Right cardiac atrium (tissue), 5 donors: ENCODE results near the gene CDH22. TPM values are rescaled to one million over a fixed set of nuclear protein-coding genes. Genes with fewer than 3 reads are reported as not detected.

Experiments used
- ATAC-seq, 2 donors: fragments of 200-7000 bp; cut with Tn5 transposase; one replicate each; pipeline versions ENCODE4 v1.8.0 to v1.9.1; 2020; ENCODE audit warnings: moderate library complexity in 2 of 2, mild to moderate bottlenecking in 1 of 2
- DNase-seq, 3 donors: peaks; one replicate each; pipeline ENCODE4 v3.0.0-alpha.2; 2020
- H3K27ac ChIP-seq: one replicate; pipeline ENCODE4 v1.5.1; 2013; ENCODE audit warnings: mild to moderate bottlenecking, low read length, control low read depth, moderate library complexity
- H3K27me3 ChIP-seq: one replicate; pipeline ENCODE4 v1.6.1; 2013; ENCODE audit not compliant: control insufficient read depth, insufficient read depth
- H3K4me1 ChIP-seq: one replicate; pipeline ENCODE4 v1.6.1; 2013; ENCODE audit warnings: low read length; ENCODE audit not compliant: control insufficient read depth, insufficient read depth
- H3K4me3 ChIP-seq: one replicate; pipeline ENCODE4 v1.5.1; 2013; ENCODE audit warnings: low read length, control low read depth
- H3K9me3 ChIP-seq: one replicate; pipeline ENCODE4 v1.6.1; 2013; ENCODE audit warnings: low read length; ENCODE audit not compliant: control insufficient read depth
- WGBS: extraction: QIAGEN DNeasy Blood & Tissue Kit; methylation state at CpG from one replicate; pipeline ENCODE4 v1.1.7; 2013; 5-methylcytosine and 5-hydroxymethylcytosine counted together
- intact Hi-C, 4 donors: fragments of 100-400 bp; cut with DNase I; formaldehyde crosslinking; loops; one replicate each; pipeline versions ENCODE4 v1.11.0 to v1.14.0; 2022 to 2023
- polyA plus RNA-seq: library from polyadenylated mRNA; stranded (reverse); fragments of 200-250 nt; gene quantifications from one replicate; pipeline ENCODE4 v1.2.3, GENCODE V29; 2013
- total RNA-seq, 4 donors: library from RNA; stranded (reverse); fragmentation: NEBNext Ultra II Directional; extraction: Animal tissue kit (Norgen Biotek cat#: 25700); gene quantifications; one replicate each; pipeline ENCODE4 v1.2.1, GENCODE V29; 2021
- donor health status: healthy with polysubstance abuse.
- donor health status: DM: no; HTN: yes; CAD: no.
- donor health status: DM: no; HTN: no; CAD: no.
- donor health status: DM: no; HTN: yes; CAD: no; lungs with severe emphysema.
- donor health status: DM: yes; HTN: yes; CAD: no.

Gene CDH22
- total and polyA plus RNA-seq, 5 donors = 1.6 to 7.0 (median 4.0) TPM

- no peaks in the 10 kb centered on the region for H3K27me3 ChIP-seq
These were observed 141.2 kb downstream of the CDH22 start for GRCh38 chr20:46167080-46167479.

GRCh38 chr20:46164254-46164653, 144.0 kb downstream of the CDH22 start:
- 61% methylated on average over 7 of the region's 7 CpGs for WGBS
- intact Hi-C loops = no loop called here
- H3K27ac ChIP-seq = no peak overlapping the region
- no peak for ATAC-seq
- H3K4me1 ChIP-seq = no peaks in the 10 kb centered on the region
- H3K9me3 ChIP-seq = no peaks in the 10 kb centered on the region
- H3K4me3 ChIP-seq = no peak overlapping the region
- H3K27me3 ChIP-seq = no peaks in the 10 kb centered on the region
- DNase-seq = no peak

More at GRCh38 chr20:46167080-46167479, 141.2 kb downstream of the CDH22 start:
- ATAC-seq (no peak), DNase-seq (no peak)
- Histone ChIP-seq H3K4me1 (no peaks in the 10 kb centered on the region), H3K27ac (no peak overlapping the region), H3K4me3 (no peak overlapping the region), H3K9me3 (no peaks in the 10 kb centered on the region)
- intact Hi-C loops = no loop called here

GRCh38 chr20:46161921-46162320, 146.4 kb downstream of the CDH22 start:
- intact Hi-C loops = no loop called here
- WGBS = 79% methylated on average over 1 of the region's 1 CpG
- H3K27me3 ChIP-seq = no peaks in the 10 kb centered on the region
- no peak for ATAC-seq
- H3K9me3 ChIP-seq = no peaks in the 10 kb centered on the region
- no peaks in the 10 kb centered on the region for H3K4me1 ChIP-seq
- H3K27ac ChIP-seq = no peak overlapping the region
- no peak for DNase-seq
- H3K4me3 ChIP-seq = no peak overlapping the region

- no peak for ATAC-seq
- Histone ChIP-seq H3K9me3 (no peaks in the 10 kb centered on the region), H3K27ac (no peak overlapping the region), H3K4me3 (no peak overlapping the region), H3K27me3 (no peaks in the 10 kb centered on the region), H3K4me1 (no peaks in the 10 kb centered on the region)
- 58% methylated on average over 5 of the region's 5 CpGs for WGBS
- intact Hi-C loops = no loop called here
- no peak for DNase-seq
These were observed 147.6 kb downstream of the CDH22 start for GRCh38 chr20:46160661-46161060.

GRCh38 chr20:46159101-46159897, 149.0 kb downstream of the CDH22 start:
- Histone ChIP-seq H3K27me3 (no peaks in the 10 kb centered on the region), H3K4me1 (no peaks in the 10 kb centered on the region), H3K9me3 (no peaks in the 10 kb centered on the region), H3K27ac (no peak overlapping the region), H3K4me3 (no peak overlapping the region)
- DNase-seq = no peak
- ATAC-seq = no peak
- WGBS = 62% methylated on average over 7 of the region's 7 CpGs
- intact Hi-C loops = no loop called here

- H3K9me3 ChIP-seq = no peaks in the 10 kb centered on the region
- no peak overlapping the region for H3K4me3 ChIP-seq
- ATAC-seq (no peak), DNase-seq (no peak)
- no peak overlapping the region for H3K27ac ChIP-seq
- H3K27me3 ChIP-seq = no peaks in the 10 kb centered on the region
- WGBS = 31% methylated on average over 5 of the region's 5 CpGs
- intact Hi-C loops = no loop called here
- no peaks in the 10 kb centered on the region for H3K4me1 ChIP-seq
These were observed 149.8 kb downstream of the CDH22 start for GRCh38 chr20:46158476-46158987.

GRCh38 chr20:46157625-46158024, 150.7 kb downstream of the CDH22 start:
- intact Hi-C loops = no loop called here
- H3K27me3 ChIP-seq = no peaks in the 10 kb centered on the region

GRCh38 chr20:46157076-46157592, 151.2 kb downstream of the CDH22 start:
- Histone ChIP-seq H3K9me3 (no peaks in the 10 kb centered on the region), H3K27ac (no peak overlapping the region), H3K27me3 (no peaks in the 10 kb centered on the region), H3K4me3 (no peak overlapping the region), H3K4me1 (no peaks in the 10 kb centered on the region)
- WGBS = 66% methylated on average over 6 of the region's 6 CpGs
- no peak for ATAC-seq
- DNase-seq = no peak
- intact Hi-C loops = no loop called here

More at GRCh38 chr20:46157625-46158024, 150.7 kb downstream of the CDH22 start:
- DNase-seq (no peak), ATAC-seq (no peak)
- 53% methylated on average over 7 of the region's 7 CpGs for WGBS
- Histone ChIP-seq H3K27ac (no peak overlapping the region), H3K4me3 (no peak overlapping the region), H3K4me1 (no peaks in the 10 kb centered on the region), H3K9me3 (no peaks in the 10 kb centered on the region)

- H3K27ac ChIP-seq = no peak overlapping the region
- no peaks in the 10 kb centered on the region for H3K27me3 ChIP-seq
- 40% methylated on average over 8 of the region's 8 CpGs for WGBS
- H3K4me1 ChIP-seq = no peaks in the 10 kb centered on the region
- H3K4me3 ChIP-seq = no peak overlapping the region
- DNase-seq (no peak), ATAC-seq (no peak)
- intact Hi-C loops = no loop called here
- H3K9me3 ChIP-seq = no peaks in the 10 kb centered on the region
These were observed 152.2 kb downstream of the CDH22 start for GRCh38 chr20:46156065-46156464.

- DNase-seq (no peak), ATAC-seq (no peak)
- WGBS = 81% methylated on average over 2 of the region's 2 CpGs
- H3K9me3 ChIP-seq = no peaks in the 10 kb centered on the region
- intact Hi-C loops = no loop called here
- no peaks in the 10 kb centered on the region for H3K27me3 ChIP-seq
- no peak overlapping the region for H3K4me3 ChIP-seq
- no peak overlapping the region for H3K27ac ChIP-seq
- no peaks in the 10 kb centered on the region for H3K4me1 ChIP-seq
These were observed 153.5 kb downstream of the CDH22 start for GRCh38 chr20:46154796-46155195.

- Histone ChIP-seq H3K27me3 (no peaks in the 10 kb centered on the region), H3K4me1 (no peaks in the 10 kb centered on the region), H3K9me3 (no peaks in the 10 kb centered on the region), H3K4me3 (no peak overlapping the region), H3K27ac (no peak overlapping the region)
- ATAC-seq (no peak), DNase-seq (no peak)
- intact Hi-C loops = no loop called here
- 81% methylated on average over 5 of the region's 5 CpGs for WGBS
These were observed 154.0 kb downstream of the CDH22 start for GRCh38 chr20:46154305-46154704.
